HTR-8/SVneo (cell line): ENCODE data around the gene DUOX1.

Experiments used
- DNase-seq: peaks from one replicate; pipeline ENCODE4 v3.0.0; 2011; ENCODE audit warnings: low spot score, mixed read lengths; ENCODE audit not compliant: insufficient read length
- FAIRE-seq: peaks from 2 replicates; lab custom pipeline; 2011; peaks lifted over from hg19 to GRCh38; lab: Jason Lieb, UNC

Gene DUOX1

GRCh38 chr15:45164914-45165313 lies 35.1 kb downstream of the DUOX1 start:
- FAIRE-seq (no peak), DNase-seq (no peak)

- FAIRE-seq (no peak), DNase-seq (no peak)
Measured at GRCh38 chr15:45165536-45165935, 35.7 kb downstream of the DUOX1 start.

GRCh38 chr15:45166834-45167630 lies 37.2 kb downstream of the DUOX1 start:
- no peak for FAIRE-seq
- DNase-seq: peak; percentile 89

- FAIRE-seq (no peak), DNase-seq (no peak)
Measured at GRCh38 chr15:45167631-45168205, 37.9 kb downstream of the DUOX1 start.

GRCh38 chr15:45168286-45168685 lies 38.5 kb downstream of the DUOX1 start:
- FAIRE-seq (no peak), DNase-seq (no peak)

- DNase-seq (no peak), FAIRE-seq (no peak)
Measured at GRCh38 chr15:45168751-45169551, 39.2 kb downstream of the DUOX1 start.

GRCh38 chr15:45169608-45170480 lies 40.0 kb downstream of the DUOX1 start:
- FAIRE-seq (no peak), DNase-seq (no peak)

GRCh38 chr15:45171912-45172311 lies 42.1 kb downstream of the DUOX1 start:
- FAIRE-seq: no peak
- no peak for DNase-seq

GRCh38 chr15:45174069-45174468 lies 44.3 kb downstream of the DUOX1 start:
- DNase-seq (no peak), FAIRE-seq (no peak)

- FAIRE-seq (no peak), DNase-seq (no peak)
Measured at GRCh38 chr15:45174577-45174976, 44.8 kb downstream of the DUOX1 start.

- FAIRE-seq (no peak), DNase-seq (no peak)
Measured at GRCh38 chr15:45177285-45177684, 47.5 kb downstream of the DUOX1 start.

- no peak for DNase-seq
Measured at GRCh38 chr15:45179221-45179985, 49.6 kb downstream of the DUOX1 start.

GRCh38 chr15:45180201-45180600 lies 50.4 kb downstream of the DUOX1 start:
- FAIRE-seq: no peak
- no peak for DNase-seq

More at GRCh38 chr15:45179221-45179985, 49.6 kb downstream of the DUOX1 start:
- FAIRE-seq: peak; percentile 42

- FAIRE-seq (no peak), DNase-seq (no peak)
Measured at GRCh38 chr15:45180648-45181436, 51.0 kb downstream of the DUOX1 start.

- FAIRE-seq (no peak), DNase-seq (no peak)
Measured at GRCh38 chr15:45181491-45182285, 51.9 kb downstream of the DUOX1 start.

GRCh38 chr15:45182996-45183395 lies 53.2 kb downstream of the DUOX1 start:
- DNase-seq: no peak
- FAIRE-seq: no peak

- DNase-seq (no peak), FAIRE-seq (no peak)
Measured at GRCh38 chr15:45183511-45183910, 53.7 kb downstream of the DUOX1 start.

- no peak for FAIRE-seq
- DNase-seq: no peak
Measured at GRCh38 chr15:45184562-45185041, 54.8 kb downstream of the DUOX1 start.
